Stimulated activated CD4-positive, alpha-beta T cell treated with anti-CD3 and anti-CD28 coated beads, TNF-alpha, amount 100 ng/mL, for 4 hours (primary cell): ENCODE data around the gene NPIPB5.
"Not testable (repeated sequence)": the region's sequence is repeated elsewhere in the genome, so short reads cannot be mapped to it uniquely, and the experiment has no call there.

Experiments
- DNase-seq, 3 experiments: peaks; one replicate each; pipeline ENCODE4 v3.0.0-alpha.2; 2020; ENCODE audit warnings: low read depth in 3 of 3

Gene NPIPB5

DNA sequence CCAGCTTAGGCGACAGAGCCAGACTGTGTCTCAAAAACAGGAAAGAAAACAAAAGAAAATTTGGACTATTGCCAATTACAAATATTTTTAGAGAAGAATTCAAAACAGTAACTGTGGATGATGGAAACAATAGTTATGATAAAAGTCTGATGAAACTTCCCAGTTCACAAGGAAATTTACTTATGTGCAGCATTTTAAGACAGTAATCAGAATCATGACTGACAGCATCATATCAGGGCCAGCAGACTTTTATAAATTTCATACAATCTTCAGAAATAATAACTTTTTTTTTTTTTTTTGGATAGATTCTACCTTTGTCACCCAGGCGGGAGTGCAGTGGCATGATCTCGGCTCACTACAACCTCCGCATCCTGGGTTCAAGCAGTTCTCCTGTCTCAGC is at the start of gene NPIPB5:
TSS of gene NPIPB5 (plus strand) at position 301 of the 400 bp plus-strand sequence. CDS start 2,911 bp downstream, outside the sequence.
- not testable (repeated sequence) for DNase-seq

- DNase-seq, result not testable (repeated sequence)
Observed at GRCh38 chr16:22468846-22469245, 41.8 kb upstream of the NPIPB5 start.

GRCh38 chr16:22537996-22538395 is 27.3 kb downstream of the NPIPB5 start:
- DNase-seq, result not testable (repeated sequence)

DNA sequence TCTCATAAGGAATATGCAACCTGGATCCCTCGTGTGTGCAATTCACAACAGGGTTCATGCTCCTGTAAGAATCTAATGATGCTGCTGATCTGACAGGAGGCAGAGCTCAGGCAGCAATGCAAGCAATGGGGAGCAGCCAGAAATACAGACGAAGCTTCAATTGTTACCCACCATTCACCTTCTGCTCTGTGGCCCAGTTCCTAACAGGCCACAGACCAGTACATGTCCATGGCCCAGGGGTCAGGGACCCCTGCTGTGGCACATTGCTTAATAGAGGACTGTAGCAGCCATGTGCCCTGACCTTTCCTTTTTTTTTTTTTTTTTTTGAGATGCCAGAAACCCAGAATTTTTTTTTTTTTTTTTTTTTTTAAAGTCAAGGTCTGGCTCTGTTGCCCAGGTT is 34.1 kb downstream of the NPIPB5 start:
- DNase-seq, result not testable (repeated sequence)

DNA sequence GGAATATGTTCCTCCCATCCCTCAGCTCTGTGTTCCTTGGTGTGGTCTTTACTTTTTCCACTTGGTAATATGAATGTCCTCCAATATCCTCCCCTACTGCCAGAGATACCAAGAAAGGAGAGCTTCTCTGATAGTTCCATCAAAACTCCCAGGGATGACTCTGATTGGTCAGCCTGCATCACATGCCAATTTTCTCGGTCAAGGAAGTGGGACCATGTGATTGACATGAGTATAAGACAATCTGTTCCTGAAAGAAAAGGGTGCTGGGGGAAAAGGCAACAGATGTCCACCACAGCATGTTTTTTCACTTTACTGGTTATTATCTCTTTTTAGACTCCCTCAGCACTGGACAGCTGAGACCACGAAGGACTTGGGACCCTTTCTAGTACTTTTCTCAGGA is 35.9 kb downstream of the NPIPB5 start:
- DNase-seq, result not testable (repeated sequence)

- not testable (repeated sequence) for DNase-seq
Observed at GRCh38 chr16:22547170-22547765, 36.6 kb downstream of the NPIPB5 start.

- DNase-seq, result not testable (repeated sequence)
Observed at GRCh38 chr16:22549853-22550252, 39.2 kb downstream of the NPIPB5 start.

DNA sequence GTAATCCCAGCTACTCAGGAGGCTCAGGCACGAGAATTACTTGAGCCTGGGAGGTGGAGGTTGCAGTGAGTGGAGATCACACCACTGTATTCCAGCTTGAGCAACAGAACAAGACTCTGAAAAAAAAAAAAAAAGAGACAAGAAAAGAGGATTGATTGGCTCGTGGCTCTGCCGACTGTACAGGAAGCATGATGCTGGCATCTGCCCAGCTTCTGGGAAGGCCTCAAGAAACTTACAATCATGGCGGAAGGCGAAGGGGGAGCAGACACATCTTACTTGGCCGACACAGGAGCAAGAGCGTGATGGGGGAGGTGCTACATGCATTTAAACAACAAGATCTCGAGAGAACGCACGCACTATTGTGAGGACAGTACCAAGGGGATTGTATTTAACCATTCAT is 40.5 kb downstream of the NPIPB5 start:
- DNase-seq, result not testable (repeated sequence)

DNA sequence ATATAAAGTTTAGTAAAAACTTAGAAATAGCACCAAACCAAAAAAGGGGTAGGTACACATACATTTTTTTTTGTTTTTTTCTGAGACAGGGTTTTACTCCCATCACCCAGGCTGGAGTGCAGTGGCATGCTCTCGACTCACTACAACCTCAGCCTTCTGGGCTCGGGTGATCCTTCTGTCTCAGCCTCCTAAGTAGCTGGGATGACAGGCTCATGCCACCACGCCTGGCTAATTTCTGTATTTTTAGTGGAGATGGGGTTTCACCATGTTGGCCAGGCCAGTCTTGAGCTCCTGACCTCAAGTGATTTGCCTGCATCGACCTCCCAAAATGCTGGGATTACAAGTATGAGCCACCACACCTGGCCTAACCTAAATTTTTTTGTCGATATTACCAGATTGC is 41.0 kb downstream of the NPIPB5 start:
- DNase-seq, result not testable (repeated sequence)

DNA sequence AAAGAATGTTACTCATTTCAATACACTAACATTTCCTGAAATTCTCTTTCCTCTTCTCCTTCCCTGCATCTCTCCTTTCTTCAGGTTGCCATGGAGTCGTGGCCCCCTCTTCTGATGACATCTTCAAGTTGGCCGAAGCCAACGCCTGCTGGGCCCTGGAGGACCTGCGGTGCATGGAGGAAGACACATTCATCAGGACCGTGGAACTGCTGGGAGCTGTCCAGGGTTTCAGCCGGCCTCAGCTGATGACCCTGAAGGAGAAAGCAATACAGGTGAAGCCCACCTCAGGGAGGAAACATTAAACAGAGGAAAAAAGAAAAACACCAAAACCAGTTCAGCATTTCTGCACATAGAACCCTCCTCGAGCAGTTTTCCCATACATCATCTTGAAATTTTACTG is 46.1 kb downstream of the NPIPB5 start:
- not testable (repeated sequence) for DNase-seq
